HCT116 (cell line): ENCODE results near the gene FAM20C. TPM values are rescaled to one million over a fixed set of nuclear protein-coding genes. Genes with fewer than 3 reads are reported as not detected.

Experiments
- ATAC-seq: fragments of 200-7000 bp; cut with Tn5 transposase; 2 replicates; pipeline ENCODE4 v1.9.1; 2020; ENCODE audit warnings: mild to moderate bottlenecking, moderate library complexity
- BruUV-seq: library from RNA; stranded (reverse); fragments of 400-500 nt; replicated peaks from 2 replicates; lab custom pipeline; 2021; lab: Mats Ljungman, UMichigan
- CTCF ChIA-PET: fragments of 300-600 bp; sonication (Branson Sonifier 250); formaldehyde crosslinking; loops from one replicate; lab custom pipeline; 2021; ENCODE audit warnings: antibody characterized with exemption; lab: Charles Lee
- POLR2A ChIA-PET: fragments of 300-600, 350-600 bp; sonication (Branson Sonifier 250); formaldehyde crosslinking; loops from one replicate; lab custom pipeline; 2021; ENCODE audit warnings: antibody characterized with exemption; lab: Charles Lee
- RAD21 ChIA-PET, 2 experiments: fragments of 300-600 bp; sonication (Branson Sonifier 250); formaldehyde crosslinking; loops; one replicate each; lab custom pipeline; 2023; ENCODE audit warnings: low total read pairs in 2 of 2; ENCODE audit not compliant: uncharacterized antibody in 2 of 2, unreplicated experiment in 2 of 2, low non-redundant PET in 1 of 2; lab: Charles Lee
- DNase-seq: peaks from one replicate; pipeline ENCODE4 v3.0.0-alpha.2; 2010; ENCODE audit warnings: low read depth, low spot score
- H2AFZ ChIP-seq: fragments of 200-600 bp; shearing (Covaris generic), sonication (generic); 2 replicates; pipeline ENCODE4 v1.6.1; 2017; ENCODE audit warnings: low read depth, mixed run types, mixed read lengths, antibody characterized with exemption, low read length; ENCODE audit not compliant: poor library complexity, severe bottlenecking
- H3K27ac ChIP-seq: 2 replicates; pipeline ENCODE4 v1.5.1; 2012; ENCODE audit warnings: low read depth, low read length
- H3K27me3 ChIP-seq: fragments of 200-600 bp; sonication (generic); 2 replicates; pipeline ENCODE4 v1.6.1; 2016; ENCODE audit warnings: mixed run types, low read length, mixed read lengths; ENCODE audit not compliant: insufficient read depth
- H3K36me3 ChIP-seq, 2 experiments: fragments of 200-500 bp in 1 of 2; fragments of 200-600 bp in 1 of 2; sonication (Bioruptor generic) in 1 of 2; sonication (generic) in 1 of 2; 2 replicates each; pipeline versions ENCODE4 v1.5.1 to v1.6.1; 2014 to 2016; ENCODE audit warnings: low read length in 2 of 2, inconsistent platforms in 1 of 2, mixed read lengths in 1 of 2, mixed run types in 1 of 2; ENCODE audit not compliant: insufficient read depth in 2 of 2, control insufficient read depth in 1 of 2
- H3K4me1 ChIP-seq, 2 experiments: fragments of 200-600 bp in 1 of 2; sonication (generic) in 1 of 2; 2 replicates each; pipeline versions ENCODE4 v1.5.1 to v1.6.1; 2012 to 2017; ENCODE audit warnings: low read length in 2 of 2, inconsistent platforms in 1 of 2, mild to moderate bottlenecking in 1 of 2, mixed read lengths in 1 of 2, mixed run types in 1 of 2, moderate library complexity in 1 of 2; ENCODE audit not compliant: insufficient read depth in 2 of 2, control insufficient read depth in 1 of 2
- H3K4me2 ChIP-seq: fragments of 200-600 bp; sonication (generic); 2 replicates; pipeline ENCODE4 v1.6.1; 2017; ENCODE audit warnings: mixed run types, low read length, mixed read lengths
- H3K4me3 ChIP-seq, 2 experiments: fragments of 200-600 bp in 1 of 2; sonication (generic) in 1 of 2; replicated peaks in 1 of 2; 2 replicates each; pipeline ENCODE4 v1.5.1; 2011 to 2016; ENCODE audit warnings: low read length in 2 of 2, control low read depth in 1 of 2, low read depth in 1 of 2, mild to moderate bottlenecking in 1 of 2, mixed read lengths in 1 of 2, mixed run types in 1 of 2
- H3K79me2 ChIP-seq: fragments of 200-600 bp; sonication (generic); 2 replicates; pipeline ENCODE4 v1.6.1; 2017; ENCODE audit warnings: mild to moderate bottlenecking, mixed run types, low read length, moderate library complexity, mixed read lengths; ENCODE audit not compliant: insufficient read depth
- H3K9ac ChIP-seq: fragments of 200-600 bp; sonication (generic); 2 replicates; pipeline ENCODE4 v1.6.1; 2016; ENCODE audit warnings: low read length, mixed read lengths
- H3K9me2 ChIP-seq: fragments of 200-600 bp; sonication (generic), shearing (Covaris generic); 2 replicates; pipeline ENCODE4 v1.6.1; 2017; ENCODE audit warnings: mixed run types, mild to moderate bottlenecking, moderate library complexity; ENCODE audit not compliant: insufficient read depth
- H3K9me3 ChIP-seq, 2 experiments: fragments of 200-500 bp in 1 of 2; fragments of 200-600 bp in 1 of 2; sonication (Bioruptor generic) in 1 of 2; sonication (generic) in 1 of 2; 2 replicates each; pipeline ENCODE4 v1.6.1; 2014 to 2017; ENCODE audit warnings: low read length in 2 of 2, mixed read lengths in 2 of 2, inconsistent platforms in 1 of 2, low read depth in 1 of 2, mild to moderate bottlenecking in 1 of 2, mixed run types in 1 of 2, moderate library complexity in 1 of 2; ENCODE audit not compliant: control insufficient read depth in 1 of 2, insufficient read depth in 1 of 2
- H4K20me1 ChIP-seq: fragments of 200-600 bp; sonication (generic), shearing (Covaris generic); 2 replicates; pipeline ENCODE4 v1.6.1; 2017; ENCODE audit warnings: mixed run types, mild to moderate bottlenecking, moderate library complexity; ENCODE audit not compliant: insufficient read depth
- CBX3 ChIP-seq: IDR thresholded peaks from 2 replicates; pipeline ENCODE4 v1.6.1; 2012; ENCODE audit warnings: low read depth
- CEBPB ChIP-seq: IDR thresholded peaks from 2 replicates; pipeline ENCODE4 v1.6.1; 2012; ENCODE audit warnings: low read depth
- EGR1 ChIP-seq: IDR thresholded peaks from 2 replicates; pipeline ENCODE4 v1.6.1; 2012; ENCODE audit warnings: low read depth
- ELF1 ChIP-seq: IDR thresholded peaks from 2 replicates; pipeline ENCODE4 v1.6.1; 2012; ENCODE audit warnings: low read depth, borderline replicate concordance
- EZH2 ChIP-seq: fragments of 200-600 bp; sonication (generic); IDR thresholded peaks from 2 replicates; pipeline ENCODE4 v1.6.1; 2017; ENCODE audit warnings: antibody characterized with exemption, mixed run types
- EZH2phosphoT487 ChIP-seq: fragments of 200-600 bp; IDR thresholded peaks from 2 replicates; pipeline ENCODE4 v1.6.1; 2018; ENCODE audit warnings: antibody characterized with exemption, borderline replicate concordance
- FOSL1 ChIP-seq: IDR thresholded peaks from 2 replicates; pipeline ENCODE4 v1.6.1; 2012; ENCODE audit warnings: low read depth
- JUND ChIP-seq: IDR thresholded peaks from 2 replicates; pipeline ENCODE4 v1.6.1; 2012
- POLR2AphosphoS5 ChIP-seq: IDR thresholded peaks from 2 replicates; pipeline ENCODE4 v1.6.1; 2011; ENCODE audit warnings: mild to moderate bottlenecking, low read depth, low read length, moderate library complexity
- RAD21 ChIP-seq: IDR thresholded peaks from 2 replicates; pipeline ENCODE4 v1.6.1; 2012; ENCODE audit warnings: low read depth, mild to moderate bottlenecking
- SIN3A ChIP-seq: IDR thresholded peaks from 2 replicates; pipeline ENCODE4 v1.6.1; 2012; ENCODE audit warnings: low read depth
- SP1 ChIP-seq: IDR thresholded peaks from 2 replicates; pipeline ENCODE4 v1.6.1; 2012; ENCODE audit warnings: low read depth
- SRF ChIP-seq: IDR thresholded peaks from 2 replicates; pipeline ENCODE4 v1.6.1; 2012; ENCODE audit warnings: low read depth
- TCF7L2 ChIP-seq: IDR thresholded peaks from 2 replicates; pipeline ENCODE4 v1.7.0; 2011; ENCODE audit warnings: borderline replicate concordance, inconsistent platforms; ENCODE audit not compliant: insufficient read depth, insufficient read length; ENCODE audit errors: extremely low read depth
- YY1 ChIP-seq: IDR thresholded peaks from 2 replicates; pipeline ENCODE4 v1.6.1; 2011; ENCODE audit warnings: low read length, low read depth, moderate library complexity, mild to moderate bottlenecking; ENCODE audit not compliant: insufficient replicate concordance; ENCODE audit errors: extremely low read depth
- intact Hi-C: fragments of 100-400 bp; cut with micrococcal nuclease; formaldehyde crosslinking; loops from 2 replicates; pipeline ENCODE4 v1.10.0; 2022
- total RNA-seq: library from RNA; stranded (reverse); gene quantifications from one replicate; pipeline ENCODE4 v1.2.1, GENCODE V29; 2021; ENCODE audit not compliant: unreplicated experiment
- TF ChIP-seq, protein P1 (sequence below): IDR thresholded peaks from 2 replicates; pipeline ENCODE4 v1.6.1; 2012; ENCODE audit warnings: low read depth
- TF ChIP-seq, protein P2 (sequence below): IDR thresholded peaks from 2 replicates; pipeline ENCODE4 v1.6.1; 2012
- TF ChIP-seq, protein P3 (sequence below), 3 experiments: fragments of 200-600 bp in 1 of 3; sonication (generic) in 1 of 3; IDR thresholded peaks in 2 of 3; conservative IDR thresholded peaks in 1 of 3; 2 replicates each; pipeline ENCODE4 v1.5.1; 2012 to 2017; ENCODE audit warnings: low read depth in 2 of 3, low read length in 2 of 3, antibody characterized with exemption in 1 of 3, borderline replicate concordance in 1 of 3, control low read depth in 1 of 3, mild to moderate bottlenecking in 1 of 3, mixed read lengths in 1 of 3, mixed run types in 1 of 3, moderate library complexity in 1 of 3; ENCODE audit not compliant: insufficient read depth in 1 of 3
- TF ChIP-seq, protein P4 (sequence below): IDR thresholded peaks from 2 replicates; pipeline ENCODE4 v1.6.1; 2011; ENCODE audit warnings: mild to moderate bottlenecking, low read length, moderate library complexity; ENCODE audit not compliant: insufficient replicate concordance; ENCODE audit errors: extremely low read depth

Gene FAM20C
- total RNA-seq, 1 experiment from 2014 or later: 27.1 TPM

DNA sequence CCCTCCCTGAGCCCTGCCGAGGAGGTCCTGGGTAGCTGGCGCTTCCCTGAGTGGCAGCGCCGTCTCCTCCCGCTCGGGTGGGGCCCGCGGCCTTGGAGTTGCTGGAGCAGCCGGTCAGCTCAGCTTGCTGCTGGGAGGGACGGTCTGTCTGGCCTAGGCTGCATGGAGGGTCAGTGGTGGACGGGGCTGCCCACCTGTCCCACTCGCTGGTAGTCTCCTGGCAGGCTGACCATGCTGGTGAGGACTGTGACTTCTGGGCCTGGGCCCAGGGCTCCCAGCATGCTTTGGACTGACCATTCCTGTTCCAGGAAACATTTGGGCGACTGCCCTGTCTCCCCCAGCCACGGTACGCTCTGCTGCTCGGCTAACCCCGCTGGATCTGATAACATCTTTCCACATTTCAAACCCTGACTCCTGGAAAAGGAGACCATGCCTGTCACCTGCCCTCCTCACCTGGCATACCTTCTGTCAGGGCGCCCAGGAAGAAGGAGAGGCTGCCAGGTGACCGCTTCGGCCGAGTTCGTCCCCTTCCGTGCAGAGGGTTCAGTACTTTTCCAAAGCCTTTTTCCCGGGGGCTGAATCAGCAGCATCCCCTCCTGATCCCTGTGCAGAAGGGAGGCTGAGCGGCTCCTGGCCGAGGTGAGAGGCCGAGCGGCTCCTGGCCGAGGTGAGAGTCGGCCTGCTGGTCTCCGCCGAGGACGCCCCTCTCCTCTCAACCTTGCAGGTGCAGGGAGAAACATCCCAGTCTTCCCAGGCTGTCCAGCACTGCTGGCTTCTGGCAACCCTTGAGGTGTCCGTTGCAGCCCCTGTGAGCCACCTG, 43.4 kb downstream of the FAM20C start:
- H3K4me3 ChIP-seq: no peak overlapping the region
- H3K9me3 ChIP-seq: peaks cover 0 to 6% of the 10 kb centered on the region in 2 experiments; a peak in 1 of 4 replicates
- no peaks in the 10 kb centered on the region for H3K36me3 ChIP-seq
- H3K4me2 ChIP-seq: no peak overlapping the region
- no TSS peak for BruUV-seq
- H4K20me1 ChIP-seq: no peaks in the 10 kb centered on the region
- no peak for DNase-seq
- TF ChIP-seq POLR2AphosphoS5: no peak
- TF ChIP-seq SIN3A: no peak
- TF ChIP-seq, protein P1, sequence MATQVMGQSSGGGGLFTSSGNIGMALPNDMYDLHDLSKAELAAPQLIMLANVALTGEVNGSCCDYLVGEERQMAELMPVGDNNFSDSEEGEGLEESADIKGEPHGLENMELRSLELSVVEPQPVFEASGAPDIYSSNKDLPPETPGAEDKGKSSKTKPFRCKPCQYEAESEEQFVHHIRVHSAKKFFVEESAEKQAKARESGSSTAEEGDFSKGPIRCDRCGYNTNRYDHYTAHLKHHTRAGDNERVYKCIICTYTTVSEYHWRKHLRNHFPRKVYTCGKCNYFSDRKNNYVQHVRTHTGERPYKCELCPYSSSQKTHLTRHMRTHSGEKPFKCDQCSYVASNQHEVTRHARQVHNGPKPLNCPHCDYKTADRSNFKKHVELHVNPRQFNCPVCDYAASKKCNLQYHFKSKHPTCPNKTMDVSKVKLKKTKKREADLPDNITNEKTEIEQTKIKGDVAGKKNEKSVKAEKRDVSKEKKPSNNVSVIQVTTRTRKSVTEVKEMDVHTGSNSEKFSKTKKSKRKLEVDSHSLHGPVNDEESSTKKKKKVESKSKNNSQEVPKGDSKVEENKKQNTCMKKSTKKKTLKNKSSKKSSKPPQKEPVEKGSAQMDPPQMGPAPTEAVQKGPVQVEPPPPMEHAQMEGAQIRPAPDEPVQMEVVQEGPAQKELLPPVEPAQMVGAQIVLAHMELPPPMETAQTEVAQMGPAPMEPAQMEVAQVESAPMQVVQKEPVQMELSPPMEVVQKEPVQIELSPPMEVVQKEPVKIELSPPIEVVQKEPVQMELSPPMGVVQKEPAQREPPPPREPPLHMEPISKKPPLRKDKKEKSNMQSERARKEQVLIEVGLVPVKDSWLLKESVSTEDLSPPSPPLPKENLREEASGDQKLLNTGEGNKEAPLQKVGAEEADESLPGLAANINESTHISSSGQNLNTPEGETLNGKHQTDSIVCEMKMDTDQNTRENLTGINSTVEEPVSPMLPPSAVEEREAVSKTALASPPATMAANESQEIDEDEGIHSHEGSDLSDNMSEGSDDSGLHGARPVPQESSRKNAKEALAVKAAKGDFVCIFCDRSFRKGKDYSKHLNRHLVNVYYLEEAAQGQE: no peak
- TF ChIP-seq CEBPB: no peak
- TF ChIP-seq EGR1: no peak
- TF ChIP-seq, protein P2, sequence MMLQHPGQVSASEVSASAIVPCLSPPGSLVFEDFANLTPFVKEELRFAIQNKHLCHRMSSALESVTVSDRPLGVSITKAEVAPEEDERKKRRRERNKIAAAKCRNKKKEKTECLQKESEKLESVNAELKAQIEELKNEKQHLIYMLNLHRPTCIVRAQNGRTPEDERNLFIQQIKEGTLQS: no peak
- TF ChIP-seq, protein P3, sequence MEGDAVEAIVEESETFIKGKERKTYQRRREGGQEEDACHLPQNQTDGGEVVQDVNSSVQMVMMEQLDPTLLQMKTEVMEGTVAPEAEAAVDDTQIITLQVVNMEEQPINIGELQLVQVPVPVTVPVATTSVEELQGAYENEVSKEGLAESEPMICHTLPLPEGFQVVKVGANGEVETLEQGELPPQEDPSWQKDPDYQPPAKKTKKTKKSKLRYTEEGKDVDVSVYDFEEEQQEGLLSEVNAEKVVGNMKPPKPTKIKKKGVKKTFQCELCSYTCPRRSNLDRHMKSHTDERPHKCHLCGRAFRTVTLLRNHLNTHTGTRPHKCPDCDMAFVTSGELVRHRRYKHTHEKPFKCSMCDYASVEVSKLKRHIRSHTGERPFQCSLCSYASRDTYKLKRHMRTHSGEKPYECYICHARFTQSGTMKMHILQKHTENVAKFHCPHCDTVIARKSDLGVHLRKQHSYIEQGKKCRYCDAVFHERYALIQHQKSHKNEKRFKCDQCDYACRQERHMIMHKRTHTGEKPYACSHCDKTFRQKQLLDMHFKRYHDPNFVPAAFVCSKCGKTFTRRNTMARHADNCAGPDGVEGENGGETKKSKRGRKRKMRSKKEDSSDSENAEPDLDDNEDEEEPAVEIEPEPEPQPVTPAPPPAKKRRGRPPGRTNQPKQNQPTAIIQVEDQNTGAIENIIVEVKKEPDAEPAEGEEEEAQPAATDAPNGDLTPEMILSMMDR (IDR thresholded peaks at IDR 0.05 in 2 of 3, conservative IDR thresholded peaks at IDR 0.05 in 1 of 3; ENCODE audit: borderline replicate concordance in 1 of 3, insufficient read depth in 1 of 3, low read depth in 2 of 3, low read length in 2 of 3): no peak
- no peak for TF ChIP-seq CBX3
- TF ChIP-seq EZH2: no peak
- no peak for TF ChIP-seq RAD21
- no peak for TF ChIP-seq TCF7L2
- TF ChIP-seq SRF: no peak
- TF ChIP-seq SP1: no peak
- no peak for TF ChIP-seq JUND
- TF ChIP-seq ELF1: no peak
- TF ChIP-seq YY1: no peak
- no peak for TF ChIP-seq EZH2phosphoT487
- no peak for TF ChIP-seq FOSL1
- TF ChIP-seq, protein P4, sequence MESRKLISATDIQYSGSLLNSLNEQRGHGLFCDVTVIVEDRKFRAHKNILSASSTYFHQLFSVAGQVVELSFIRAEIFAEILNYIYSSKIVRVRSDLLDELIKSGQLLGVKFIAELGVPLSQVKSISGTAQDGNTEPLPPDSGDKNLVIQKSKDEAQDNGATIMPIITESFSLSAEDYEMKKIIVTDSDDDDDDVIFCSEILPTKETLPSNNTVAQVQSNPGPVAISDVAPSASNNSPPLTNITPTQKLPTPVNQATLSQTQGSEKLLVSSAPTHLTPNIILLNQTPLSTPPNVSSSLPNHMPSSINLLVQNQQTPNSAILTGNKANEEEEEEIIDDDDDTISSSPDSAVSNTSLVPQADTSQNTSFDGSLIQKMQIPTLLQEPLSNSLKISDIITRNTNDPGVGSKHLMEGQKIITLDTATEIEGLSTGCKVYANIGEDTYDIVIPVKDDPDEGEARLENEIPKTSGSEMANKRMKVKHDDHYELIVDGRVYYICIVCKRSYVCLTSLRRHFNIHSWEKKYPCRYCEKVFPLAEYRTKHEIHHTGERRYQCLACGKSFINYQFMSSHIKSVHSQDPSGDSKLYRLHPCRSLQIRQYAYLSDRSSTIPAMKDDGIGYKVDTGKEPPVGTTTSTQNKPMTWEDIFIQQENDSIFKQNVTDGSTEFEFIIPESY: no peak
- intact Hi-C loops: no loop called here
- no peak overlapping the region for H3K27ac ChIP-seq
- CTCF ChIA-PET: no interaction called here
- ATAC-seq: no peak
- RAD21 ChIA-PET: no interaction called here
- H3K4me1 ChIP-seq: no peaks in the 10 kb centered on the region
- H3K27me3 ChIP-seq: no peaks in the 10 kb centered on the region
- POLR2A ChIA-PET: no interaction called here
- H3K9ac ChIP-seq: no peak overlapping the region
- no peak overlapping the region for H2AFZ ChIP-seq
- H3K9me2 ChIP-seq: no peaks in the 10 kb centered on the region
- H3K79me2 ChIP-seq: no peaks in the 10 kb centered on the region
